AG08395 (cell line): ENCODE results near the gene RGL3.
"Not testable (repeated sequence)": the region's sequence is repeated elsewhere in the genome, so short reads cannot be mapped to it uniquely, and the experiment has no call there.

Experiments
- DNase-seq: peaks from one replicate; pipeline ENCODE4 v3.0.0; 2012; ENCODE audit warnings: mixed read lengths, low spot score

RGL3 gene

GRCh38 chr19:11450570-11451326 lies 31.6 kb upstream of the RGL3 start:
- no peak for DNase-seq

DNA sequence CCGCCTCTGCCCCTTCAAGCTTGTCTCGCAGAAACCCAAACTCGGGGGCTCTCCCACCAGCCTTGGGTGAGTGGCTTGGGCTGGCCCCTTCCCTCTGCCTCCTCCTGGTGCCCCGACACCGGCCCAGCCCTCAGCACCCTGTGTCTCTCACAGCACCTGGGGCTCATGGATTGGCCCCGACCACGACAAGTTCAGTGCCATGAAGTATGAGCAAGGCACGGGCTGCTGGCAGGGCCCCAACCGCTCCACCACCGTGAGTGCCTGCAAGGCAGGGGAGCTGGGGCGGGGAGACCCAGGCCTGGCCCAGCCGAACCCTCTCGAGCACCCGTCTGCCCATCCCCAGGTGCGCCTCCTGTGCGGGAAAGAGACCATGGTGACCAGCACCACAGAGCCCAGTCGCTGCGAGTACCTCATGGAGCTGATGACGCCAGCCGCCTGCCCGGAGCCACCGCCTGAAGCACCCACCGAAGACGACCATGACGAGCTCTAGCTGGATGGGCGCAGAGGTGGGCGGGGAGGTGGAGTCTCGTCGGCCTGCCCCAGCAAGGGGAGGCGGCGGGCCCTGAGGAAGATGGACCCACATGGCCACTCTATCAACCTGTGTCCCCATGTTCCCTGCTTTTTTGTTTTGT lies 29.9 kb upstream of the RGL3 start:
- no peak for DNase-seq

DNA sequence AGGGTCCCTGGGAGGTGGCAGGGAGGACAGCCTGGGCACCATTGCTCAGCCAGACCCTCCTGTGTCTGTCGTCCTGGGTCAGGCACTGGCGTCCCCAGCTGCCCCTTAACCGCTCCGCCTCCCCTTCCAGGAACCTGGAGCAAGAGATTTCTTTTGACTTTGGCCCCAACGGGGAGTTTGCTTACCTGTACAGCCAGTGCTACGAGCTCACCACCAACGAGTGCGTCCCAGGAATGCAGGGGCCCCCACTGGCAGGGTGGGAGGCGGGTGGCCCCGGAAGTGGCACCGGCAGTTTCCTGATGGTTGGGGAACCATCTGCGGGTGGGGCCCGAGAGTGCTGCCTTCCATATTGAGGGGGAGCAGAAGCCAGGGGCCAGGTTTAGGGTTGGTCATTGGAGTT lies 29.3 kb upstream of the RGL3 start:
- no peak for DNase-seq

DNA sequence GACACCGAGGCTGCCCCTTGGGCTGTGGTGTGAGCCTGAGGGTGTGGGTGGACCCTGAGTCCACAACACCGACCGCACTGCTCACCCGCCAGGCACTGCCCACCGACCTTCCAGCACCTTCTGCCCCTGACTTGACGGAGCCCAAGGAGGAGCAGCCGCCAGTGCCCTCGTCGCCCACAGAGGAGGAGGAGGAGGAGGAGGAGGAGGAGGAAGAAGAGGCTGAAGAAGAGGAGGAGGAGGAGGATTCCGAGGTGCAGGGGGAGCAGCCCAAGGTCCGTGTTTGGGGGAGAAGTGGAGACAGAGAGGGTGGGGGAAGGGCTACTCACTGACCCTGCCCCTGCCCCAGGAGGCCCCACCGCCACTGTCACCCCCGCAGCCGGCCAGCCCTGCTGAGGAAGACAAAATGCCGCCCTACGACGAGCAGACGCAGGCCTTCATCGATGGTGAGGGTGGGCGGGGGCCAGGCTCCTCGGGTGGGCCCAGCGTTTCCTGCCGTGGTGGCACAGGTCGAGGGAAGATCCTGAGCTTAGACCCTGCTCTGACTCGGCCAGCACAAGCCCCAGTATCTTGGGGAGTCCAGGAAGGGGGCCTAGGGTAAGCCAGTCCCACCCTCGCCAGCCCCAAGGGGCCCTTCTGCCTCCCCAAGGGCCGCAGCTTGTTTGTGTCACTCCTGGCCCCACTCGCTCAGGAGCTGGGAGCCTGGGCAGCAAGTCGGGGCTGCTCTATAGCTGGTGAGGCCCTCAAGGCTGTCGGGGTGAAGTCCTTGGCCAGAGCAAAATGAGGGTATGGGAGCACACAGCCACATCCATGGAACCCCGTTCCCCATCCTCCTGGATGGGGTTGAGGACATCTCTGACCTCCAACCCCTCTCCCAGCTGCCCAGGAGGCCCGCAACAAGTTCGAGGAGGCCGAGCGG lies 28.5 kb upstream of the RGL3 start:
- no peak for DNase-seq

- peak; percentile 81 for DNase-seq
Observed at GRCh38 chr19:11446652-11447301, 27.7 kb upstream of the RGL3 start.

DNA sequence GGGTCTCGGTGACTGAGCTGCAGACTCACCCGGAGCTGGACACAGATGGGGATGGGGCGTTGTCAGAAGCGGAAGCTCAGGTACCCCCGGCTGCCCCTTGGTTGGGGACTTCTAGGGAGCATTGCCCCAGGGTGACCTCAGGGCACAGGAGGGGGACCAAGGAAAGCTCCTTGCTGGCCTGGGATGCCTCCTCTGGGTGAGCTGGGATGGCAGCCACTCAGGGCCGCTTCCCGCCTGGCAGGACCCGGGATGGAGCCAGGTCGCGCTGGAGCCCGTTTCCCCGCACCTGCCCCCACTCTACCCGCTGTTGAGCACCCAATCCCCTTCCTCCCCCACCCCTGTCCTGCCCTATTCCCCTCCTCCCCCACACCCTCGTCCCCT lies 27.1 kb upstream of the RGL3 start:
- DNase-seq = no peak

- DNase-seq = no peak
Observed at GRCh38 chr19:11445141-11445540, 26.0 kb upstream of the RGL3 start.

DNA sequence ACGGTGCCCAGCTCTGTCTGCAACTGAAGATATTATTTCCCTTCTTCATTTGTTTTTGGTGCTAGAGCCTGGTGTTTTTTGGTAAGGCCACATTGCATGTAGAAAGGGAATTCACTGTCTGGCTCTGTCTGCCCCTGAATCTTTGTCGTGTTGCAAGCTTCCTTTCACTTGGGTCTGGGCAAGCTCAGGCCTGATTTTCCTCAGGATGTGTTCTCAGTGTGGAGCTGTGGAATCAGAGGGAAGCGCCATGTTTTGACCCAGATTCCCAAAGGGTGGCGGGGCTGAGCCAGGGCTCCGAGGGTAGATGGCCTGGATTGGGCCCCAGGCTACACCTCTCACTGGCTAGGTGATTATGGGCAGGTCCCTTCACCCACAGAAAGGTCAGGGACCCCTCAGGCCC lies 24.9 kb upstream of the RGL3 start:
- no peak for DNase-seq

GRCh38 chr19:11437955-11438354 lies 18.8 kb upstream of the RGL3 start:
- no peak for DNase-seq

GRCh38 chr19:11435833-11436313 lies 16.8 kb upstream of the RGL3 start:
- no peak for DNase-seq

- peak; percentile 100 for DNase-seq
Observed at GRCh38 chr19:11435057-11435832, 16.1 kb upstream of the RGL3 start, which contains the start of the genes ODAD3 and PRKCSH. ODAD3 (minus strand) TSS chr19:11435121; CDS start chr19:11435016, 105 bp downstream. PRKCSH (plus strand) TSS chr19:11435635; CDS start chr19:11436118, 483 bp downstream.

DNA sequence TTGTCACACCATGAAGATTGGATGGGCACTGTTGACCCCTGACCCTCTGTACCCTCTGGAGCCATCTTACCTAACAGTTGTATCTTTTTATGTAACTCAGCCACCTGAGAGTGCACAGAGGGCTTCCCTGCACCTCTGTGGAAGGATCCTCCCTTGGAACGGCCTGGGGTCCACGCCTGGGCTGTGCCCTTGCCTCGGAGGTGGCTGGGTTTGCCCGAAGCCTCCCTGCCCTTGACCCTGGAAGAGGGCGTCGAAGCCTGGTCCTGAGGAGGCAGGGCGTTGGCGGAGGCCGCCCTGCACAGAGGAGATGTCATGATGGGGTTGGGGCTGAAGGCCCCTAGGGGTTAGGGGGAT lies 15.6 kb upstream of the RGL3 start:
- no peak for DNase-seq

GRCh38 chr19:11433526-11433925 lies 14.4 kb upstream of the RGL3 start:
- not testable (repeated sequence) for DNase-seq

GRCh38 chr19:11426656-11427055 lies 7.5 kb upstream of the RGL3 start:
- no peak for DNase-seq

- peak; percentile 0 for DNase-seq
Observed at GRCh38 chr19:11425719-11426457, 6.8 kb upstream of the RGL3 start.

- no peak for DNase-seq
Observed at GRCh38 chr19:11423791-11424181, 4.7 kb upstream of the RGL3 start.

DNA sequence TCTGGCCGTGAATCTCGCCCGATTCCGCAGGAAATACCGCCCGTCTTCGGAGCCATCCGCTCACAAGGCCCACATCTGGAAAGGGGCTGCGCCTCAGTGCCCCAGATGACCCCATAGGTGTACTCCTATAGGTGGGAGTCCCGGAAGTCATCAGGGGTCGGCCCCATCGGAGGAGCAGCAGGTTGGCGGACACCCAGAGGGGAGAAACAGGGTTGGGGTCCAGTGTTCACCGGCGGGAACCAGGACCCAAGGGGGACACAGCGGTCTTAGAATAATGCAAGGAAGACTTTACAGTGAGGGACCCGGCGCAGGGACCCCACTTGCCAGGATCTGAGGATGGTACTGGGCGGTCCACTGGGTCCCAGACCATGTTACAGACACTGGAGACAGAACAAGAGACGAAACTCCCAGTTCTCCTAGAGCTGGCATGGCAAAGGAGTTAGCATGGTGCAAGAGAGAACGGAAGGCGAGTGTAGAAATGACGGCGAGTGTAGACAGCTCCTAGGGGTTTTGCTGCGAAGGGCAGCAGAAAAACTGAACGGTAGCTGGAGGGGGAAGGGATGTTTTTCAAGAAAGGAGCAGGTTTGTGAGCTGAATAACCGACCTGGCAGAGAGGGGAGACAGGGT lies 4.2 kb upstream of the RGL3 start:
- no peak for DNase-seq

GRCh38 chr19:11422163-11423065 lies 3.3 kb upstream of the RGL3 start:
- DNase-seq = peak; percentile 80
